HG03175 (cell line): ENCODE results near the gene SVOP.

Experiments used
- ATAC-seq: cut with Tn5 transposase; IDR thresholded peaks from one replicate; pipeline ENCODE4 v1.9.1; 2021; ENCODE audit warnings: mild to moderate bottlenecking, moderate library complexity; ENCODE audit not compliant: unreplicated experiment

The SVOP gene

GRCh38 chr12:108939594-108939993 lies 81.3 kb downstream of the SVOP start:
- no peak for ATAC-seq

DNA sequence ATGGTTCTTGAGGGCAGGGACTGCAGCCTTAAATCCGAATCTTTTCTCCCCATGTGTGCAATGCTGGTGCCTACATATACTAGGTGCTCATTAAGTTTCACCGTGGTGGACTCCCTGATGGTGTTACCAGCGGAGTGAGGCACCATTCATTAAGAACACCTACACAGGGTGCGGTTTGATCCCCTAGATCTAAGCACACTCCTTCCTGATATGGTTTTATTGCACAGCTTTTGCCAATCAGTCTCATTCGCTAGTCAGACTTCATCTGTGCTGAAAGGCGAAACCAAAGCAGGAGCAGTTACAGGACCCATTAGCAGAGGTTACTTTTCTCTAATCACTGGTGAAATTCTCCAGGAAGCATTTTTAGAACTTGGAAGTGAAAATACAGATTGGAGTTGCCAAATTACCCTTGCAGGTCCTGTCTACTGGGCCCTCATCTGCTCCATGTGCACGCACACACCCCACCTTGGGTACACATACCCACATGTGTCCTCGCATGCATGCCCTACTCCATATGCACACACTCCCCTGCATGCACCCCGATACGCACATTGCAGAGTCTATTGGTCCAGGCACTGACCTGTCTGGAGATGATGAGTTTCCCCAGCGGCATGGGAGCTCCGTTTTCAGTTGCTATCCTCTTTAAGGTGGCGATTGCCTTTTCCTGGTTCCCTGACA lies 82.5 kb downstream of the SVOP start:
- no peak for ATAC-seq

GRCh38 chr12:108935159-108935763 lies 85.6 kb downstream of the SVOP start:
- ATAC-seq = no peak

- ATAC-seq = no peak
Measured at GRCh38 chr12:108933949-108934348, 86.9 kb downstream of the SVOP start.

- ATAC-seq = no peak
Measured at GRCh38 chr12:108930756-108931155, 90.1 kb downstream of the SVOP start.

GRCh38 chr12:108930155-108930554 lies 90.7 kb downstream of the SVOP start:
- ATAC-seq = no peak

- no peak for ATAC-seq
Measured at GRCh38 chr12:108928695-108929094, 92.2 kb downstream of the SVOP start.

GRCh38 chr12:108922918-108923317 lies 98.0 kb downstream of the SVOP start:
- no peak for ATAC-seq

GRCh38 chr12:108921946-108922345 lies 98.9 kb downstream of the SVOP start:
- no peak for ATAC-seq

GRCh38 chr12:108918960-108919642 lies 101.8 kb downstream of the SVOP start:
- no peak for ATAC-seq

DNA sequence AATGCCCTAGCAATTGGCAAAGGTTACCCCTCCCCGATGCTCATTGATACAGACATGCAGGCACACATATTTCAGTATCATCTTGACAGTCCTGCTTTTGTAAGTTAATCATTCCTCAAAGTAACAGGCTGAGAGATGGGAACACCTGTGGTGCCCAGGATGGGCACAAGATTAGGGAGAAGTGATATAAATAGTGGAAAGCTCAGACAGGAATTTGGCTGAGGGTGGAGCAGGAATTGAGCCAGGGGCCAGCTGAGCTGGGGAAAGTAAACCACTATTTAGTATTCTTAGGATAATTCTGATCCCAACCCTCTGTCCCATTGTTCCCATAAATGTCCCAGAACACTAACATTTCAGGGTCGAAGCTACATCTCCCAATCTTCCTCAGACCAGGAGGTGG lies 102.7 kb downstream of the SVOP start:
- no peak for ATAC-seq

- no peak for ATAC-seq
Measured at GRCh38 chr12:108916336-108916735, 104.5 kb downstream of the SVOP start.

- ATAC-seq = no peak
Measured at GRCh38 chr12:108915632-108916133, 105.2 kb downstream of the SVOP start.

GRCh38 chr12:108914121-108914531 lies 106.7 kb downstream of the SVOP start:
- ATAC-seq = no peak

DNA sequence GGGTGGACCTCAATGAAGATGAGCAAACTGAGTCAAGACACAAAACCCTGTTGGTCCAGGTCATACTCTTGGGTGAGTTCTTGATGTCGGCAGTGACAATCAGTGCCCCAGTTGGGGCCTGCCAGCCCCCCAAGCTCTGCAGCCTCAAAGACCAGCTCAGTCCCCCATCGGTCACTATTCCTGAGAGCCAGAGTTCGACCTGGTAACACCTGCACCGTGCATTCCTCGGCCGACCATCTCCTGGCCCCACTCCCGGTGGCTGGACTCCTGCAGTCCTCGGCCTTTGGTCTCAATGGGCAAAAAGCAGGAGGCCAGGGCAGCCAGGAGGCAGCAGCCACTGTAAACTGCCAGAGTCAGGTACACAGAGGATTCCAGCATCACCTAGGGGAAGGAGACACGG lies 108.5 kb downstream of the SVOP start:
- no peak for ATAC-seq

- ATAC-seq = no peak
Measured at GRCh38 chr12:108911915-108912314, 109.0 kb downstream of the SVOP start.

GRCh38 chr12:108910336-108910735 lies 110.5 kb downstream of the SVOP start:
- ATAC-seq = no peak

DNA sequence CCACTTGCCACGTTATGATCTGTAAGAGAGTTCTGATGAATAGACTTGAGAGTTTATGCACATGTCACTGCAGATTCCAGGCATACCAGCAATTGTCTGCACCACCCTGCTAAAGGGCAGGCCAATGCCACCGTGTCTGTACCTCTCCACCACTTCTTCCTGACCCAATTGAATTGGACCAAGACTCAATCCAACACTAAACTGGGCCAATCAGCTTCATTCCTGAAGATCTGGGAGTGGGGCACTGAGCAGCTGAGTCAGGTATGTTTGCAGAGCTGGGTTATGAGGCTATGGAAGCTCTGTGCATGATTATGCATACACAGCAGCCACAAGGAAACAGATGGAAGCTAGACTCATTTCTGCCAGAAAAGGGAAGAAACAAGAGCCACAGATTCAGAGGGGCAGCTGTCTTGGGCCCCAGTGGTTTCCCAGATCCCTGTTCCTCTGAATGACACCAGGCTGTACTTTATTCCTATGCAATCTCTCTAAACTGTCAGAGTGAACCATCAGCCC lies 113.0 kb downstream of the SVOP start:
- no peak for ATAC-seq

DNA sequence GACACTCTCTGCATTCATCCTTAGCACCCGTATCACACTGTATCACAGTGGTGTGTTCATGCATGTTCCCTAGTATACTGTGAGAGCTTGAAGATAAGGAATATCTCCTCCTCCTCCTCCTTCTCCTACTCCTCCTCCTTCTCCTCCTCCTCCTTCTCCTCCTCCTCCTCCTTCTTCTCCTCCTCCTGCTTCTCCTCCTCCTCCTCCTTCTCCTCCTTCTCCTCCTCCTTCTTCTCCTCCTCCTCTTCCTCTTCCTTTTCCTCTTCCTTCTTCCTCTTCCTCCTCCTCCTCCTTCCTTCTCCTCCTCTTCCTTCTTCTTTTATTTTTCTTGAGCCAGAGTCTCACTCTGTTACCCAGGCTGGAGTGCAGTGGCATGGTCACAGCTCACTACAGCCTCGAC lies 113.9 kb downstream of the SVOP start:
- ATAC-seq = no peak

DNA sequence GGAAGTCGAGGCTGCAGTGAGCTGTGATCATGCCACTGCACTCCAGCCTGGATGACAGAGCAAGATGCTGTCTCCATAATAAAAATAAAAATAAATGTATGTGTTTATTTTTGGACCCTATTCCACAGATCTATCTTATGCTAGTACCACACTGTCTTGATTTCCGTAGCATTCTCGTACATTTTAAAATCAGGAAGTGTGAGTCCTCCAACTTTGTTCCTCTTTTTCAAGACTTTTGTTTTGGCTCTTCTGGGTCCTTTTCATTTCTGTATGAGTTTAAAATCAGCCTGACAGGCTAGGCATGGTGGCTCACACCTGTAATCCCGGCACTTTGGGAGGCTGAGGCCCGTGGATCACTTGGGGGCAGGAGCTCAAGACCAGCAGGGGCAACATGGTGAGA lies 115.1 kb downstream of the SVOP start:
- no peak for ATAC-seq

GRCh38 chr12:108899145-108899544 lies 121.7 kb downstream of the SVOP start:
- ATAC-seq = no peak

DNA sequence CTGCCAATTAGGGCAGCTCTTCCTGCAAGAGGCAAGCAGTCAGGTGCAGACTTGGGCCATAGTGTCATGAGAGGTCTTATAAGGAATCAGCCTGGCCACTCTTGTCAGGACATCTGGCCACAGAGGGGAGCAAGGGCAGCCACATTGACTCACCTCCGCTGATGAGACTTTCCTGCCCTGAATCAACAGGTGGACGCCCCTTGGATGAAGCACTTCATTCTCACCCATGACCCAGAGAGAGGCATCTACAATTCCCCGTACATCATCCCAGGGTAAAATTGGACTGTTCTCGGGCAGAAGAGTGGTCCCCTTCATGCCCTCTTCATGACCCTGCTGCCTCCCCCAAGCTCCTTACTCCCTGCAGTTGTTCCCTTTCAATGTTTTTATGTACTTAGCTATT lies 124.1 kb downstream of the SVOP start:
- no peak for ATAC-seq
